ENCODE results near the gene CACNA1G. TPM values are rescaled to one million over a fixed set of nuclear protein-coding genes. Genes with fewer than 3 reads are reported as not detected.
A peak's percentile ranks its signal among the peaks of the same experiment; 100 is the strongest.

Gene CACNA1G
- polyA plus RNA-seq, 1 donor (not counting 4 experiments of a cell fraction or from before 2014, with no cell fraction given): 0.07 TPM

- no peak for FAIRE-seq
These were observed 73.2 kb downstream of the CACNA1G start for GRCh38 chr17:50633683-50634082.

GRCh38 chr17:50634224-50634914 is 73.9 kb downstream of the CACNA1G start, which contains the start of gene ABCC3:
ABCC3 (plus strand) TSS chr17:50634881; CDS start chr17:50634937, 56 bp downstream.
- Histone ChIP-seq H3K9me1 (ENCODE audit: control insufficient read depth, extremely low read depth, insufficient read depth, low read length) (no peaks in the 10 kb centered on the region), H3K9me3 (ENCODE audit: control insufficient read depth, low read depth, low read length) (no peaks in the 10 kb centered on the region), H3K4me1 (ENCODE audit: control insufficient read depth, extremely low read depth, insufficient read depth, low read length) (peaks cover 45% of the 10 kb centered on the region), H3K79me2 (ENCODE audit: control insufficient read depth, insufficient read depth, low read length) (peaks cover 25% of the 10 kb centered on the region), H4K20me1 (ENCODE audit: control insufficient read depth, extremely low read depth, insufficient read depth, low read length) (no peaks in the 10 kb centered on the region), H3K36me3 (ENCODE audit: control insufficient read depth in 2 of 2, extremely low read depth in 1 of 2, insufficient read depth in 2 of 2, low read length in 2 of 2) (no peaks in the 10 kb centered on the region), H3K4me3 (ENCODE audit: control insufficient read depth in 2 of 3, extremely low read depth in 1 of 3, insufficient read depth in 2 of 3, low read depth in 1 of 3, low read length in 3 of 3) (peak within 1 kb of the TSS; percentile 61 to 90 (median 72)), H3K4me2 (ENCODE audit: control insufficient read depth, extremely low read depth, insufficient read depth, low read depth, low read length) (peak within 1 kb of the TSS; percentile 96), H3K27ac (ENCODE audit: control insufficient read depth, insufficient read depth, low read length) (peak within 1 kb of the TSS; percentile 71), H3K27me3 (ENCODE audit: control insufficient read depth, extremely low read depth, insufficient read depth, low read length) (no peaks in the 10 kb centered on the region), H3K9ac (ENCODE audit: control insufficient read depth, extremely low read depth, insufficient read depth, low read length) (peak within 1 kb of the TSS; percentile 77), H2AFZ (ENCODE audit: control insufficient read depth, low read length) (peak within 1 kb of the TSS; percentile 47)
- dilution Hi-C loops (cut with MboI; ENCODE audit: extremely low pct_ligation_motif_present, low sequenced_read_pairs): no loop called here
- TF ChIP-seq CTCF (optimal IDR thresholded peaks at IDR 0.05 in 1 of 3, IDR thresholded peaks at IDR 0.05 in 1 of 3, conservative IDR thresholded peaks at IDR 0.05 in 1 of 3; ENCODE audit: extremely low read depth in 1 of 3, insufficient read depth in 2 of 3, low read length in 3 of 3) (no peak), EZH2 (IDR thresholded peaks at IDR 0.05; ENCODE audit: low read length) (no peak)
- DNase-seq (ENCODE audit: low read depth, low spot score) (no peak), FAIRE-seq (no peak)

More at GRCh38 chr17:50633683-50634082, 73.2 kb downstream of the CACNA1G start:
- H2AFZ ChIP-seq (ENCODE audit: control insufficient read depth, low read length): no peak overlapping the region
- H3K9me3 ChIP-seq (ENCODE audit: control insufficient read depth, low read depth, low read length): no peaks in the 10 kb centered on the region
- peaks cover 38% of the 10 kb centered on the region for H3K4me1 ChIP-seq (ENCODE audit: control insufficient read depth, extremely low read depth, insufficient read depth, low read length)
- no peaks in the 10 kb centered on the region for H3K9me1 ChIP-seq (ENCODE audit: control insufficient read depth, extremely low read depth, insufficient read depth, low read length)
- H4K20me1 ChIP-seq (ENCODE audit: control insufficient read depth, extremely low read depth, insufficient read depth, low read length): no peaks in the 10 kb centered on the region
- H3K36me3 ChIP-seq (ENCODE audit: control insufficient read depth in 2 of 2, extremely low read depth in 1 of 2, insufficient read depth in 2 of 2, low read length in 2 of 2): no peaks in the 10 kb centered on the region
- peaks cover under 1% of the 10 kb centered on the region for H3K27me3 ChIP-seq (ENCODE audit: control insufficient read depth, extremely low read depth, insufficient read depth, low read length)
- no peak overlapping the region for H3K4me2 ChIP-seq (ENCODE audit: control insufficient read depth, extremely low read depth, insufficient read depth, low read depth, low read length)
- H3K4me3 ChIP-seq (ENCODE audit: control insufficient read depth in 2 of 3, extremely low read depth in 1 of 3, insufficient read depth in 2 of 3, low read depth in 1 of 3, low read length in 3 of 3): no peak overlapping the region
- no peak overlapping the region for H3K27ac ChIP-seq (ENCODE audit: control insufficient read depth, insufficient read depth, low read length)
- no peak overlapping the region for H3K9ac ChIP-seq (ENCODE audit: control insufficient read depth, extremely low read depth, insufficient read depth, low read length)
- no peak for TF ChIP-seq CTCF (optimal IDR thresholded peaks at IDR 0.05 in 1 of 3, IDR thresholded peaks at IDR 0.05 in 1 of 3, conservative IDR thresholded peaks at IDR 0.05 in 1 of 3; ENCODE audit: extremely low read depth in 1 of 3, insufficient read depth in 2 of 3, low read length in 3 of 3)
- TF ChIP-seq EZH2 (IDR thresholded peaks at IDR 0.05; ENCODE audit: low read length): no peak
- no peak for DNase-seq (ENCODE audit: low read depth, low spot score)
- H3K79me2 ChIP-seq (ENCODE audit: control insufficient read depth, insufficient read depth, low read length): peaks cover 25% of the 10 kb centered on the region
- dilution Hi-C loops (cut with MboI; ENCODE audit: extremely low pct_ligation_motif_present, low sequenced_read_pairs): no loop called here
